ENCODE results near the gene CELF4. TPM values are rescaled to one million over a fixed set of nuclear protein-coding genes. Genes with fewer than 3 reads are reported as not detected.
A peak's percentile ranks its signal among the peaks of the same experiment; 100 is the strongest.

The CELF4 gene
- total RNA-seq, 1 donor from 2014 or later: 0.44 TPM

- TF ChIP-seq CTCF (IDR thresholded peaks at IDR 0.05; ENCODE audit: unreplicated experiment): no peak
- Mint-ChIP-seq H3K27ac (ENCODE audit: unreplicated experiment) (no peak overlapping the region), H3K4me3 (ENCODE audit: unreplicated experiment) (no peak overlapping the region), H3K4me1 (ENCODE audit: unreplicated experiment) (peaks cover 15% of the 10 kb centered on the region), H3K9me3 (ENCODE audit: unreplicated experiment) (no peaks in the 10 kb centered on the region), H3K27me3 (ENCODE audit: unreplicated experiment) (peaks cover 2% of the 10 kb centered on the region), H3K36me3 (ENCODE audit: low read depth, unreplicated experiment) (no peaks in the 10 kb centered on the region)
- no peak for DNase-seq (ENCODE audit: low spot score)
Observed at GRCh38 chr18:37554399-37554787, 11.2 kb downstream of the CELF4 start.

GRCh38 chr18:37553633-37554398, 11.8 kb downstream of the CELF4 start:
- DNase-seq (ENCODE audit: low spot score): peak; percentile 39
- H3K9me3 Mint-ChIP-seq (ENCODE audit: unreplicated experiment): no peaks in the 10 kb centered on the region
- H3K27me3 Mint-ChIP-seq (ENCODE audit: unreplicated experiment): peaks cover 2% of the 10 kb centered on the region
- peak; percentile 54 for TF ChIP-seq CTCF (IDR thresholded peaks at IDR 0.05; ENCODE audit: unreplicated experiment)
- no peak overlapping the region for H3K27ac Mint-ChIP-seq (ENCODE audit: unreplicated experiment)
- H3K4me1 Mint-ChIP-seq (ENCODE audit: unreplicated experiment): peaks cover 15% of the 10 kb centered on the region
- no peak overlapping the region for H3K4me3 Mint-ChIP-seq (ENCODE audit: unreplicated experiment)
- H3K36me3 Mint-ChIP-seq (ENCODE audit: low read depth, unreplicated experiment): no peaks in the 10 kb centered on the region

GRCh38 chr18:37552286-37552685, 13.3 kb downstream of the CELF4 start:
- TF ChIP-seq CTCF (IDR thresholded peaks at IDR 0.05; ENCODE audit: unreplicated experiment): no peak
- H3K4me3 Mint-ChIP-seq (ENCODE audit: unreplicated experiment): no peak overlapping the region
- no peaks in the 10 kb centered on the region for H3K36me3 Mint-ChIP-seq (ENCODE audit: low read depth, unreplicated experiment)
- peaks cover 2% of the 10 kb centered on the region for H3K27me3 Mint-ChIP-seq (ENCODE audit: unreplicated experiment)
- H3K4me1 Mint-ChIP-seq (ENCODE audit: unreplicated experiment): peaks cover 20% of the 10 kb centered on the region
- no peaks in the 10 kb centered on the region for H3K9me3 Mint-ChIP-seq (ENCODE audit: unreplicated experiment)
- no peak overlapping the region for H3K27ac Mint-ChIP-seq (ENCODE audit: unreplicated experiment)
- DNase-seq (ENCODE audit: low spot score): no peak

- no peak overlapping the region for H3K4me3 Mint-ChIP-seq (ENCODE audit: unreplicated experiment)
- peaks cover 2% of the 10 kb centered on the region for H3K27me3 Mint-ChIP-seq (ENCODE audit: unreplicated experiment)
- TF ChIP-seq CTCF (IDR thresholded peaks at IDR 0.05; ENCODE audit: unreplicated experiment): no peak
- H3K9me3 Mint-ChIP-seq (ENCODE audit: unreplicated experiment): no peaks in the 10 kb centered on the region
- H3K4me1 Mint-ChIP-seq (ENCODE audit: unreplicated experiment): peaks cover 22% of the 10 kb centered on the region
- H3K27ac Mint-ChIP-seq (ENCODE audit: unreplicated experiment): no peak overlapping the region
- DNase-seq (ENCODE audit: low spot score): no peak
- no peaks in the 10 kb centered on the region for H3K36me3 Mint-ChIP-seq (ENCODE audit: low read depth, unreplicated experiment)
Observed at GRCh38 chr18:37551846-37552245, 13.8 kb downstream of the CELF4 start.

- peaks cover 2% of the 10 kb centered on the region for H3K27me3 Mint-ChIP-seq (ENCODE audit: unreplicated experiment)
- TF ChIP-seq CTCF (IDR thresholded peaks at IDR 0.05; ENCODE audit: unreplicated experiment): no peak
Observed at GRCh38 chr18:37551249-37551648, 14.3 kb downstream of the CELF4 start.

More at GRCh38 chr18:37551249-37551648, 14.3 kb downstream of the CELF4 start:
- DNase-seq (ENCODE audit: low spot score): no peak
- Mint-ChIP-seq H3K4me1 (ENCODE audit: unreplicated experiment) (peaks cover 27% of the 10 kb centered on the region), H3K27ac (ENCODE audit: unreplicated experiment) (no peak overlapping the region), H3K4me3 (ENCODE audit: unreplicated experiment) (no peak overlapping the region), H3K9me3 (ENCODE audit: unreplicated experiment) (no peaks in the 10 kb centered on the region), H3K36me3 (ENCODE audit: low read depth, unreplicated experiment) (no peaks in the 10 kb centered on the region)

Measured in endothelial cell (in vitro differentiated cells).